ENCODE data around the gene ENPP5.

- no peak for TF ChIP-seq POLR2A (IDR thresholded peaks at IDR 0.05; ENCODE audit: low read depth, low read length)
- TF ChIP-seq RCOR1 (IDR thresholded peaks at IDR 0.05; ENCODE audit: insufficient replicate concordance, low read length): no peak
- TF ChIP-seq CTCF (conservative IDR thresholded peaks at IDR 0.05; ENCODE audit: low read depth, low read length): no peak
- TF ChIP-seq FOS (IDR thresholded peaks at IDR 0.05; ENCODE audit: low read depth, low read length): no peak
- TF ChIP-seq CHD1 (IDR thresholded peaks at IDR 0.05; ENCODE audit: low read depth, low read length): no peak
- no peak for TF ChIP-seq CEBPB (IDR thresholded peaks at IDR 0.05; ENCODE audit: low read depth, low read length)
- TF ChIP-seq MAZ (IDR thresholded peaks at IDR 0.05; ENCODE audit: borderline replicate concordance, low read depth, low read length): no peak
- no peak for TF ChIP-seq NFE2L2 (IDR thresholded peaks at IDR 0.05; ENCODE audit: low read depth, low read length)
- no peak for TF ChIP-seq SMC3 (IDR thresholded peaks at IDR 0.05; ENCODE audit: low read depth, low read length)
- no peak for TF ChIP-seq RAD21 (IDR thresholded peaks at IDR 0.05; ENCODE audit: low read length)
These were observed 40.1 kb downstream of the ENPP5 start for GRCh38 chr6:46130666-46131065.
